Activated CD4-positive, alpha-beta T cell treated with anti-CD3 and anti-CD28 coated beads, Interleukin-2, amount 50 U/mL, for 16 hours (primary cell): ENCODE results near the gene PCDH12.
"Not testable (repeated sequence)": the region's sequence is repeated elsewhere in the genome, so short reads cannot be mapped to it uniquely, and the experiment has no call there.

ENCODE experiments used
- DNase-seq: peaks from one replicate; pipeline ENCODE4 v3.0.0-alpha.2; 2020

The PCDH12 gene

GRCh38 chr5:141935538-141935937 lies 22.5 kb downstream of the PCDH12 start:
- no peak for DNase-seq

- DNase-seq = no peak
Observed at GRCh38 chr5:141934099-141934844, 23.7 kb downstream of the PCDH12 start.

- no peak for DNase-seq
Observed at GRCh38 chr5:141933151-141933550, 24.9 kb downstream of the PCDH12 start.

- no peak for DNase-seq
Observed at GRCh38 chr5:141931694-141932093, 26.3 kb downstream of the PCDH12 start.

GRCh38 chr5:141929398-141930058 lies 28.5 kb downstream of the PCDH12 start:
- no peak for DNase-seq

GRCh38 chr5:141928051-141928450 lies 30.0 kb downstream of the PCDH12 start:
- no peak for DNase-seq

GRCh38 chr5:141926434-141926833 lies 31.6 kb downstream of the PCDH12 start:
- DNase-seq = no peak

GRCh38 chr5:141923448-141924313 lies 34.3 kb downstream of the PCDH12 start, which contains the start of gene DELE1:
Gene DELE1 (plus strand): TSS chr5:141923871. CDS start chr5:141923942, 71 bp downstream.
- peak; percentile 95 for DNase-seq

GRCh38 chr5:141922827-141923447 lies 35.1 kb downstream of the PCDH12 start:
- not testable (repeated sequence) for DNase-seq

GRCh38 chr5:141920771-141921170 lies 37.2 kb downstream of the PCDH12 start:
- no peak for DNase-seq

- no peak for DNase-seq
Observed at GRCh38 chr5:141919218-141920119, 38.5 kb downstream of the PCDH12 start.

- no peak for DNase-seq
Observed at GRCh38 chr5:141917760-141918159, 40.2 kb downstream of the PCDH12 start.

- DNase-seq = no peak
Observed at GRCh38 chr5:141916522-141916921, 41.5 kb downstream of the PCDH12 start.

GRCh38 chr5:141915881-141916336 lies 42.1 kb downstream of the PCDH12 start:
- DNase-seq = no peak

- no peak for DNase-seq
Observed at GRCh38 chr5:141914797-141915196, 43.2 kb downstream of the PCDH12 start.

- peak; percentile 12 for DNase-seq
Observed at GRCh38 chr5:141914199-141914743, 43.7 kb downstream of the PCDH12 start.

- no peak for DNase-seq
Observed at GRCh38 chr5:141913560-141914198, 44.3 kb downstream of the PCDH12 start.

GRCh38 chr5:141910271-141910673 lies 47.7 kb downstream of the PCDH12 start:
- no peak for DNase-seq

GRCh38 chr5:141909212-141909611 lies 48.8 kb downstream of the PCDH12 start:
- DNase-seq = no peak

GRCh38 chr5:141908796-141909195 lies 49.2 kb downstream of the PCDH12 start:
- no peak for DNase-seq

- DNase-seq = no peak
Observed at GRCh38 chr5:141906972-141907371, 51.0 kb downstream of the PCDH12 start.
